ENCODE results near the gene DPF3.

DPF3 gene

GRCh38 chr14:72888636-72889201 is 5.2 kb downstream of the DPF3 start:
- TF ChIP-seq, protein P1, sequence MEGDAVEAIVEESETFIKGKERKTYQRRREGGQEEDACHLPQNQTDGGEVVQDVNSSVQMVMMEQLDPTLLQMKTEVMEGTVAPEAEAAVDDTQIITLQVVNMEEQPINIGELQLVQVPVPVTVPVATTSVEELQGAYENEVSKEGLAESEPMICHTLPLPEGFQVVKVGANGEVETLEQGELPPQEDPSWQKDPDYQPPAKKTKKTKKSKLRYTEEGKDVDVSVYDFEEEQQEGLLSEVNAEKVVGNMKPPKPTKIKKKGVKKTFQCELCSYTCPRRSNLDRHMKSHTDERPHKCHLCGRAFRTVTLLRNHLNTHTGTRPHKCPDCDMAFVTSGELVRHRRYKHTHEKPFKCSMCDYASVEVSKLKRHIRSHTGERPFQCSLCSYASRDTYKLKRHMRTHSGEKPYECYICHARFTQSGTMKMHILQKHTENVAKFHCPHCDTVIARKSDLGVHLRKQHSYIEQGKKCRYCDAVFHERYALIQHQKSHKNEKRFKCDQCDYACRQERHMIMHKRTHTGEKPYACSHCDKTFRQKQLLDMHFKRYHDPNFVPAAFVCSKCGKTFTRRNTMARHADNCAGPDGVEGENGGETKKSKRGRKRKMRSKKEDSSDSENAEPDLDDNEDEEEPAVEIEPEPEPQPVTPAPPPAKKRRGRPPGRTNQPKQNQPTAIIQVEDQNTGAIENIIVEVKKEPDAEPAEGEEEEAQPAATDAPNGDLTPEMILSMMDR (IDR thresholded peaks at IDR 0.05; ENCODE audit: borderline replicate concordance, insufficient read depth, low read depth, low read length) = no peak
- no peak overlapping the region for H3K4me3 ChIP-seq (ENCODE audit: low read depth, low read length)

GRCh38 chr14:72888192-72888591 is 5.7 kb downstream of the DPF3 start:
- no peak overlapping the region for H3K4me3 ChIP-seq (ENCODE audit: low read depth, low read length)
- TF ChIP-seq, protein P1 (IDR thresholded peaks at IDR 0.05; ENCODE audit: borderline replicate concordance, insufficient read depth, low read depth, low read length) = no peak

GRCh38 chr14:72887514-72887913 is 6.4 kb downstream of the DPF3 start:
- TF ChIP-seq, protein P1 (IDR thresholded peaks at IDR 0.05; ENCODE audit: borderline replicate concordance, insufficient read depth, low read depth, low read length) = no peak
- H3K4me3 ChIP-seq (ENCODE audit: low read depth, low read length) = no peak overlapping the region

GRCh38 chr14:72884386-72884785 is 9.5 kb downstream of the DPF3 start:
- TF ChIP-seq, protein P1 (IDR thresholded peaks at IDR 0.05; ENCODE audit: borderline replicate concordance, insufficient read depth, low read depth, low read length) = no peak
- no peak overlapping the region for H3K4me3 ChIP-seq (ENCODE audit: low read depth, low read length)

- H3K4me3 ChIP-seq (ENCODE audit: low read depth, low read length) = no peak overlapping the region
- TF ChIP-seq, protein P1 (IDR thresholded peaks at IDR 0.05; ENCODE audit: borderline replicate concordance, insufficient read depth, low read depth, low read length) = no peak
These were observed 9.9 kb downstream of the DPF3 start for GRCh38 chr14:72883961-72884360.

GRCh38 chr14:72883109-72883508 is 10.8 kb downstream of the DPF3 start:
- H3K4me3 ChIP-seq (ENCODE audit: low read depth, low read length) = no peak overlapping the region
- TF ChIP-seq, protein P1 (IDR thresholded peaks at IDR 0.05; ENCODE audit: borderline replicate concordance, insufficient read depth, low read depth, low read length) = no peak

GRCh38 chr14:72882463-72882862 is 11.4 kb downstream of the DPF3 start:
- H3K4me3 ChIP-seq (ENCODE audit: low read depth, low read length) = no peak overlapping the region
- TF ChIP-seq, protein P1 (IDR thresholded peaks at IDR 0.05; ENCODE audit: borderline replicate concordance, insufficient read depth, low read depth, low read length) = no peak
